Measurements from ENCODE around the gene AQP3. TPM values are rescaled to one million over a fixed set of nuclear protein-coding genes. Genes with fewer than 3 reads are reported as not detected.

The AQP3 gene
- total and polyA plus RNA-seq, 5 donors, result 15.9 to 77.5 (median 18.7) TPM

- DNase-seq (no peak), ATAC-seq (peak in 1 of 2 donors; percentile 5)
- intact Hi-C loops (cut with DNase I), result loop anchor here in 2 of 4 donors (5.0 to 10.0 kb wide), 2 partner anchors 39 to 118 kb away; no protein-coding TSS in a partner anchor
- WGBS, result 10% methylated on average over 18 of the region's 18 CpGs
- no peaks in the 10 kb centered on the region for H3K9me3 ChIP-seq (ENCODE audit: control insufficient read depth, low read length)
- H3K27me3 ChIP-seq (ENCODE audit: control insufficient read depth, insufficient read depth), result no peaks in the 10 kb centered on the region
- peak overlapping the region; percentile 71 for H3K4me3 ChIP-seq (ENCODE audit: low read length)
- H3K4me1 ChIP-seq (ENCODE audit: control insufficient read depth, insufficient read depth, low read length), result no peaks in the 10 kb centered on the region
- H3K27ac ChIP-seq (ENCODE audit: low read length), result peak overlapping the region; percentile 44
These were observed 25.7 kb upstream of the AQP3 start for GRCh38 chr9:33472881-33473615.

GRCh38 chr9:33472171-33472880 is 24.9 kb upstream of the AQP3 start:
- ATAC-seq (no peak), DNase-seq (no peak)
- H3K27ac ChIP-seq (ENCODE audit: low read length), result no peak overlapping the region
- H3K4me3 ChIP-seq (ENCODE audit: low read length), result no peak overlapping the region
- intact Hi-C loops (cut with DNase I), result loop anchor here in 2 of 4 donors (5.0 to 10.0 kb wide), 2 partner anchors 40 to 118 kb away; no protein-coding TSS in a partner anchor
- H3K9me3 ChIP-seq (ENCODE audit: control insufficient read depth, low read length), result no peaks in the 10 kb centered on the region
- 88% methylated on average over 16 of the region's 16 CpGs for WGBS
- H3K27me3 ChIP-seq (ENCODE audit: control insufficient read depth, insufficient read depth), result no peaks in the 10 kb centered on the region
- no peaks in the 10 kb centered on the region for H3K4me1 ChIP-seq (ENCODE audit: control insufficient read depth, insufficient read depth, low read length)

- Histone ChIP-seq H3K4me1 (ENCODE audit: control insufficient read depth, insufficient read depth, low read length) (no peaks in the 10 kb centered on the region), H3K9me3 (ENCODE audit: control insufficient read depth, low read length) (no peaks in the 10 kb centered on the region), H3K27me3 (ENCODE audit: control insufficient read depth, insufficient read depth) (no peaks in the 10 kb centered on the region), H3K27ac (ENCODE audit: low read length) (no peak overlapping the region), H3K4me3 (ENCODE audit: low read length) (no peak overlapping the region)
- no peak for ATAC-seq
- WGBS, result 85% methylated on average over 2 of the region's 2 CpGs
- DNase-seq, result no peak
- intact Hi-C loops (cut with DNase I), result loop anchor here in 2 of 4 donors (5.0 to 10.0 kb wide), 2 partner anchors 41 to 117 kb away; no protein-coding TSS in a partner anchor
These were observed 24.0 kb upstream of the AQP3 start for GRCh38 chr9:33471361-33471760.

- ATAC-seq, result no peak
- H3K4me1 ChIP-seq (ENCODE audit: control insufficient read depth, insufficient read depth, low read length), result no peaks in the 10 kb centered on the region
- H3K4me3 ChIP-seq (ENCODE audit: low read length), result no peak overlapping the region
- DNase-seq, result no peak
- H3K27me3 ChIP-seq (ENCODE audit: control insufficient read depth, insufficient read depth), result no peaks in the 10 kb centered on the region
- H3K27ac ChIP-seq (ENCODE audit: low read length), result no peak overlapping the region
- intact Hi-C loops (cut with DNase I), result loop anchor here in 3 of 4 donors (5.0 to 10.0 kb wide), 3 partner anchors 42 to 115 kb away; no protein-coding TSS in a partner anchor
- WGBS, result 94% methylated on average over 6 of the region's 6 CpGs
- no peaks in the 10 kb centered on the region for H3K9me3 ChIP-seq (ENCODE audit: control insufficient read depth, low read length)
These were observed 22.5 kb upstream of the AQP3 start for GRCh38 chr9:33469891-33470290.

- intact Hi-C loops (cut with DNase I), result loop anchor here in 2 of 4 donors (10.0 kb wide), 1 partner anchor 94 kb away; no protein-coding TSS in a partner anchor
- no peaks in the 10 kb centered on the region for H3K27me3 ChIP-seq (ENCODE audit: control insufficient read depth, insufficient read depth)
These were observed 21.6 kb upstream of the AQP3 start for GRCh38 chr9:33468797-33469621.

GRCh38 chr9:33468215-33468730 is 20.9 kb upstream of the AQP3 start:
- WGBS, result 84% methylated on average over 4 of the region's 4 CpGs
- DNase-seq (no peak), ATAC-seq (no peak)
- no peak overlapping the region for H3K27ac ChIP-seq (ENCODE audit: low read length)
- intact Hi-C loops (cut with DNase I), result loop anchor here in 2 of 4 donors (10.0 kb wide), 1 partner anchor 93 kb away; no protein-coding TSS in a partner anchor
- H3K4me1 ChIP-seq (ENCODE audit: control insufficient read depth, insufficient read depth, low read length), result no peaks in the 10 kb centered on the region
- H3K9me3 ChIP-seq (ENCODE audit: control insufficient read depth, low read length), result no peaks in the 10 kb centered on the region
- no peak overlapping the region for H3K4me3 ChIP-seq (ENCODE audit: low read length)
- H3K27me3 ChIP-seq (ENCODE audit: control insufficient read depth, insufficient read depth), result no peaks in the 10 kb centered on the region

More at GRCh38 chr9:33468797-33469621, 21.6 kb upstream of the AQP3 start:
- ATAC-seq (no peak), DNase-seq (no peak)
- Histone ChIP-seq H3K27ac (ENCODE audit: low read length) (no peak overlapping the region), H3K4me3 (ENCODE audit: low read length) (no peak overlapping the region), H3K9me3 (ENCODE audit: control insufficient read depth, low read length) (no peaks in the 10 kb centered on the region), H3K4me1 (ENCODE audit: control insufficient read depth, insufficient read depth, low read length) (no peaks in the 10 kb centered on the region)
- WGBS, result 95% methylated on average over 21 of the region's 21 CpGs

- Histone ChIP-seq H3K4me1 (ENCODE audit: control insufficient read depth, insufficient read depth, low read length) (no peaks in the 10 kb centered on the region), H3K27me3 (ENCODE audit: control insufficient read depth, insufficient read depth) (no peaks in the 10 kb centered on the region), H3K27ac (ENCODE audit: low read length) (no peak overlapping the region), H3K4me3 (ENCODE audit: low read length) (no peak overlapping the region), H3K9me3 (ENCODE audit: control insufficient read depth, low read length) (no peaks in the 10 kb centered on the region)
- DNase-seq (no peak), ATAC-seq (no peak)
- 84% methylated on average over 7 of the region's 7 CpGs for WGBS
- intact Hi-C loops (cut with DNase I), result loop anchor here in 2 of 4 donors (10.0 kb wide), 1 partner anchor 93 kb away; no protein-coding TSS in a partner anchor
These were observed 20.1 kb upstream of the AQP3 start for GRCh38 chr9:33467526-33467925.

- intact Hi-C loops (cut with DNase I), result loop anchor here in 2 of 4 donors (10.0 kb wide), 1 partner anchor 92 kb away; no protein-coding TSS in a partner anchor
- H3K27ac ChIP-seq (ENCODE audit: low read length), result no peak overlapping the region
- H3K27me3 ChIP-seq (ENCODE audit: control insufficient read depth, insufficient read depth), result no peaks in the 10 kb centered on the region
- 78% methylated on average over 24 of the region's 24 CpGs for WGBS
- peak; percentile 57 to 85 (median 83) for DNase-seq
- ATAC-seq, result peak in 1 of 2 donors; percentile 53
- no peaks in the 10 kb centered on the region for H3K9me3 ChIP-seq (ENCODE audit: control insufficient read depth, low read length)
- H3K4me3 ChIP-seq (ENCODE audit: low read length), result no peak overlapping the region
- H3K4me1 ChIP-seq (ENCODE audit: control insufficient read depth, insufficient read depth, low read length), result no peaks in the 10 kb centered on the region
These were observed 19.4 kb upstream of the AQP3 start for GRCh38 chr9:33466565-33467495.

GRCh38 chr9:33465596-33466564 is 18.5 kb upstream of the AQP3 start:
- intact Hi-C loops (cut with DNase I), result loop anchor here in 2 of 4 donors (10.0 kb wide), 1 partner anchor 91 kb away; no protein-coding TSS in a partner anchor

More at GRCh38 chr9:33465596-33466564, 18.5 kb upstream of the AQP3 start:
- Histone ChIP-seq H3K27ac (ENCODE audit: low read length) (no peak overlapping the region), H3K27me3 (ENCODE audit: control insufficient read depth, insufficient read depth) (no peaks in the 10 kb centered on the region), H3K4me1 (ENCODE audit: control insufficient read depth, insufficient read depth, low read length) (no peaks in the 10 kb centered on the region), H3K4me3 (ENCODE audit: low read length) (no peak overlapping the region), H3K9me3 (ENCODE audit: control insufficient read depth, low read length) (no peaks in the 10 kb centered on the region)
- ATAC-seq (peak in 1 of 2 donors; percentile 7), DNase-seq (no peak)
- 93% methylated on average over 27 of the region's 27 CpGs for WGBS

All from right cardiac atrium (tissue), 5 donors.